AG04450 (cell line): Measurements from ENCODE around the gene SH2D3A. TPM values are rescaled to one million over a fixed set of nuclear protein-coding genes. Genes with fewer than 3 reads are reported as not detected.

ENCODE experiments used
- CTCF ChIA-PET: fragments of 300-600, 350-600 bp; formaldehyde crosslinking; extraction: SDS; loops from one replicate; lab custom pipeline; 2022; ENCODE audit warnings: antibody characterized with exemption, inconsistent platforms; lab: Charles Lee
- POLR2A ChIA-PET: fragments of 350-600 bp; formaldehyde crosslinking; extraction: SDS; loops from one replicate; lab custom pipeline; 2021; ENCODE audit warnings: antibody characterized with exemption, inconsistent platforms; lab: Yijun Ruan, JAX
- DNase-seq: peaks from one replicate; pipeline ENCODE4 v3.0.0-alpha.2; 2011; ENCODE audit warnings: low read depth, low spot score
- H3K27ac ChIP-seq: one replicate; pipeline ENCODE4 v1.5.1; 2012; ENCODE audit warnings: low read depth, low read length, control low read depth
- H3K27me3 ChIP-seq: one replicate; pipeline ENCODE4 v1.6.0; 2012; ENCODE audit warnings: low read length; ENCODE audit not compliant: control insufficient read depth, insufficient read depth
- H3K4me3 ChIP-seq: 2 replicates; pipeline ENCODE4 v1.5.1; 2011; ENCODE audit warnings: mild to moderate bottlenecking, low read depth, low read length, control low read depth
- H3K9me3 ChIP-seq: 2 replicates; pipeline ENCODE4 v1.5.1; 2012; ENCODE audit warnings: low read length; ENCODE audit not compliant: control insufficient read depth, insufficient read depth
- CTCF ChIP-seq: IDR thresholded peaks from 2 replicates; pipeline ENCODE4 v1.5.1; 2011; ENCODE audit warnings: low read depth, low read length, control low read depth, inconsistent platforms
- polyA plus RNA-seq: library from polyadenylated mRNA; depleted of rRNA; stranded (reverse); fragments of >200 nt; gene quantifications from 2 replicates; pipeline ENCODE4 v1.2.3, GENCODE V29; 2011

SH2D3A gene
- polyA plus RNA-seq, 1 experiment = not detected

DNA sequence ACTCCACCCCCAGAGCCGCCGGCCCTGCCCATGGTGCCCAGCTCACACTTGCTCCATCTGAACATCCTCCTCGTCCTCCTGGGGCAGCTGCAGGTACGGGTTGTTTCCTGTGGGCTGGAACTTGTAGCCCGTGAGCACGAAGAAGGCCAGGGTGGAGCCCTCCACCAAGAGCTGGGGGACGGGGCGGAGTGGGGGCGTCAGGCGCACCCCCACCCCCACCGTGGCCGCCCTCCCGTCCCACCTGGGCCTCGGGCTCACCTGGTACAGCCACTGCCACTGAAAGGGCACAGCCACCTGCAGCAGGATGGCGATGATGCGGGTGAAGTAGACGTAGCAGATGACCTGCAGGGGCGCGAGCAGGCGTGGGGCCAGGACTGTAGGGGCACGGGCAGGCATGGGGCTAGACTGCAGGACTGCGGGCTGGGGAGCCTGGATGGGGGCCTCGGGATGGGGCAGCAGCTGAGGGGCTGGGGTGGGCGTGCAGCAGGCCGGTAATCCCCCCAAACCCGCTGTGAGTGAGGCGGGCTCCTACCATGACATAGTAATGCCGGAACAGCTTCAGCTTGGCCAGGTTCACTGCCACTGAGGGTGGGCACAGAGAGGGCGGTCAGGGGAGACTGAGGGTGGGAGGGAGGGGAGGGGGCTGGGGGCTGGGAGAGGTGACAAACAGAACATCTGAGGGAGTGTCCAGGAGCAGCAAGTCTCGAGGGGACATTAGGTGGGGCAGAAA lies 36.1 kb downstream of the SH2D3A start:
- no peak for TF ChIP-seq CTCF
- Histone ChIP-seq H3K27ac (no peak overlapping the region), H3K27me3 (no peaks in the 10 kb centered on the region), H3K9me3 (no peaks in the 10 kb centered on the region; the same call in 1 of the 2 replicates), H3K4me3 (no peak overlapping the region)
- DNase-seq = no peak
- POLR2A ChIA-PET = no interaction called here
- CTCF ChIA-PET = no interaction called here

DNA sequence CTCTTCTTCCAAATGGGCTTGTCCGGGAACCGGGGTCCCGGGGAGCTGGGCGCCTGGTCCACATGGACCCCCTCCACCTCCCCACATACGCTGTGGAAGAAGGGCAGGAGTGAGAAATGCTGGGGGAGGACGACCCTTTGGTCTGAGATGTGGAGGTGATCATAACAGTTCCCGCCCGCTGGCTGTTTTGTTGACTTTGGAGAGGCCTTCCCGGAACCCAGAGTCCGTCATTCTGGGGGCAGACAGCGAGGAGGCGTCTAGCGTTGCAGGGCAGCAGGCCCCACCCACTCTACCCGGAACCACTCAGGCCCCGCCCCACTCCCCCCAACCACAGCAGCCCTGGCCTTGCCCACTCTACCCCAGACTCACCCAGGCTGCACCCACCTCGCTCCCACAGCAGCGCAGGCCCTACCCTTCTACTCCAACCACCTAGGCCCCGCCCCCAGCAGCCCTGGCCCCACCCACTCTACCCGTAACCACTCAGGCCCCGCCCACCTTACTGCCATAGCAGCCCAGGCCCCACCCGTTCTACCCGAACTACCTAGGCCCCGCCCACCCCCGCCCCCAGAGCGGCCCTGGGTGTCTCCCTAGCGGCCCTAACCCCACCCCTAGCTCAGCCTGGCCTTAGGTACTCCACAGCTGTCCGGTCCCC lies 37.0 kb downstream of the SH2D3A start:
- no peaks in the 10 kb centered on the region for H3K27me3 ChIP-seq
- ChIA-PET POLR2A (interaction anchor here (0.6 kb wide), 1 partner anchor 369 kb away, joined by 3 read pairs; no protein-coding TSS in a partner anchor), CTCF (no interaction called here)
- H3K9me3 ChIP-seq = no peaks in the 10 kb centered on the region; the same call in 1 of the 2 replicates
- DNase-seq = no peak
- no peak overlapping the region for H3K27ac ChIP-seq
- no peak for TF ChIP-seq CTCF
- H3K4me3 ChIP-seq = no peak overlapping the region

DNA sequence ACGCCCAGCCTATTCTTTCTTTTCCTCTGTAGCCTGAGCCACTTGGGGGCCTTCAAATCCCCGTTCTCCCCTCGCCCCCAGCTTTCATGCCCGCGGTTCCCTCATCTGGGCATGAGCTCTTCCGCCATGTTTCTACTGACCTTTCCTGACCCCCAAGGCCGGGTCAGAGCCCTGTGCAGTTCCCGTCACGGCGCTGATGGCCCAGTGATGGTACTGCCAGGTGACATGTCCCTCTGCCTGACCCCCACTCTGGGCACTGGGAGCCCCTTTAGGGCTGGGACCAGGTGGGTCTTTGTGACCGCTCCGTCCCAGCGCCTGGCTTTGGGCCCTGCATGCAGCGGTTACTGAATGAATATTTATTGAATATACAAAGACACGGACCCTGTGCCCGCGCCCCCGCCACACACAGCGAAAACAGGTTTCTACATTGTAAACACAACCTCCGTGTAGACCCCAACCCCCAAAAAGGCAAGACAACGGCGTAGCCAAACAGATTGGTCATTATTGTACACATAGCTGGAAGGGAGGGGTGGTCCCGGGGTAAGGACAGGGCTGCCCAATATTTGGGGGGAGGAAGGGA lies 37.6 kb downstream of the SH2D3A start:
- POLR2A ChIA-PET = interaction anchor here (0.6 kb wide), 1 partner anchor 369 kb away, joined by 3 read pairs; no protein-coding TSS in a partner anchor
- no peaks in the 10 kb centered on the region for H3K27me3 ChIP-seq
- CTCF ChIA-PET = no interaction called here
- H3K9me3 ChIP-seq = no peaks in the 10 kb centered on the region; the same call in 1 of the 2 replicates
- no peak overlapping the region for H3K27ac ChIP-seq
- no peak for DNase-seq
- no peak overlapping the region for H3K4me3 ChIP-seq
- no peak for TF ChIP-seq CTCF

DNA sequence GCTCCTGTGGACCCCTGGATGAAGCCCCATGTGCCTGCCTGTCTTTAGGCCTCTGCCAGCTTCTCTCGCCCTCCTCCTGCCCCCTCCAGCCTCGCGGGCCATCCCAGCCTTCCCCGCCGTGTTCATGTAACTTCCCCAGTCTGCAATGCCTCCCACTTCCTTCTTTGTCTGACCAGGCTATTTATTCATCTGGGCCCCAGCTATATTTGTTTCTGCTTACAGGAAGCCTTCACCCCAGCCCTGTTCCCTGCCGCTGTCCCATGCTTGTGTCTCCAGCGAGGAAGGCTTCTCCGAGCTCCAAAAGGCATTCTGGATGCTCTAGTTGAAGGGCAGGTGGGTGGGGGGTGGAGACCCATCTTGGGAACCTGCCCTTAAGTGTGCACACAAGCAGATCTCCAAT lies 38.9 kb downstream of the SH2D3A start:
- ChIA-PET CTCF (interaction anchor here (0.6 to 1.0 kb wide), 2 partner anchors 9 to 35 kb away, joined by 3 to 4 read pairs; partner anchors contain the start of gene GPR108), POLR2A (interaction anchor here (1.0 kb wide), 1 partner anchor 8 kb away, joined by 14 read pairs; no protein-coding TSS in a partner anchor)
- H3K27me3 ChIP-seq = no peaks in the 10 kb centered on the region
- no peak for DNase-seq
- H3K9me3 ChIP-seq = no peaks in the 10 kb centered on the region; the same call in 1 of the 2 replicates
- no peak overlapping the region for H3K4me3 ChIP-seq
- H3K27ac ChIP-seq = no peak overlapping the region
- no peak for TF ChIP-seq CTCF
